Hematopoietic multipotent progenitor cell treated with erythropoietin and hydrocortisone succinate and interleukin-3 and kit ligand, for 4 days (in vitro differentiated cells): ENCODE data around the gene SLN.

Source experiments
- DNase-seq: peaks from one replicate; pipeline ENCODE4 v3.0.0-alpha.2; 2015

Gene SLN

GRCh38 chr11:107682171-107682570 is 29.7 kb downstream of the SLN start:
- no peak for DNase-seq

- DNase-seq: no peak
These were observed 32.4 kb downstream of the SLN start for GRCh38 chr11:107679255-107680024.

- no peak for DNase-seq
These were observed 33.3 kb downstream of the SLN start for GRCh38 chr11:107678632-107678971.

GRCh38 chr11:107677924-107678631 is 33.8 kb downstream of the SLN start:
- no peak for DNase-seq

GRCh38 chr11:107676336-107677057 is 35.4 kb downstream of the SLN start:
- DNase-seq: no peak

- DNase-seq: no peak
These were observed 36.0 kb downstream of the SLN start for GRCh38 chr11:107675902-107676301.

GRCh38 chr11:107669893-107670601 is 41.8 kb downstream of the SLN start:
- no peak for DNase-seq

- no peak for DNase-seq
These were observed 42.6 kb downstream of the SLN start for GRCh38 chr11:107669191-107669740.

GRCh38 chr11:107666911-107667613 is 44.8 kb downstream of the SLN start:
- no peak for DNase-seq

- no peak for DNase-seq
These were observed 46.8 kb downstream of the SLN start for GRCh38 chr11:107665018-107665417.

- no peak for DNase-seq
These were observed 50.2 kb downstream of the SLN start for GRCh38 chr11:107661656-107662055.

GRCh38 chr11:107660066-107660465 is 51.8 kb downstream of the SLN start:
- no peak for DNase-seq

GRCh38 chr11:107659310-107659709 is 52.5 kb downstream of the SLN start:
- no peak for DNase-seq
